Effector memory CD4-positive, alpha-beta T cell (primary cell): ENCODE data around the gene MUC5B.

Experiments used
- DNase-seq, 3 donors: peaks; one replicate each; pipeline ENCODE4 v3.0.0-alpha.2; 2020
- H3K27ac ChIP-seq: 2 replicates; pipeline ENCODE4 v1.7.0; 2013; ENCODE audit warnings: mild to moderate bottlenecking, low read length, moderate library complexity; ENCODE audit not compliant: insufficient read depth, poor library complexity, severe bottlenecking
- H3K27me3 ChIP-seq: replicated peaks from 2 replicates; pipeline ENCODE4 v1.7.0; 2013; ENCODE audit warnings: mild to moderate bottlenecking, low read length; ENCODE audit not compliant: insufficient read depth, control insufficient read depth, poor library complexity, severe bottlenecking
- H3K36me3 ChIP-seq: 2 replicates; pipeline ENCODE4 v1.7.0; 2013; ENCODE audit warnings: mild to moderate bottlenecking, low read length, moderate library complexity; ENCODE audit not compliant: control insufficient read depth, insufficient read depth
- H3K4me1 ChIP-seq: 2 replicates; pipeline ENCODE4 v1.7.0; 2013; ENCODE audit warnings: low read length, mild to moderate bottlenecking; ENCODE audit not compliant: control insufficient read depth, insufficient read depth, poor library complexity, severe bottlenecking
- H3K4me3 ChIP-seq: 2 replicates; pipeline ENCODE4 v1.7.0; 2013; ENCODE audit warnings: low read length, low read depth, mild to moderate bottlenecking; ENCODE audit not compliant: insufficient read depth, poor library complexity, severe bottlenecking
- H3K9me3 ChIP-seq: 2 replicates; pipeline ENCODE4 v1.7.0; 2013; ENCODE audit warnings: mild to moderate bottlenecking, low read length, moderate library complexity; ENCODE audit not compliant: control insufficient read depth

Gene MUC5B

DNA sequence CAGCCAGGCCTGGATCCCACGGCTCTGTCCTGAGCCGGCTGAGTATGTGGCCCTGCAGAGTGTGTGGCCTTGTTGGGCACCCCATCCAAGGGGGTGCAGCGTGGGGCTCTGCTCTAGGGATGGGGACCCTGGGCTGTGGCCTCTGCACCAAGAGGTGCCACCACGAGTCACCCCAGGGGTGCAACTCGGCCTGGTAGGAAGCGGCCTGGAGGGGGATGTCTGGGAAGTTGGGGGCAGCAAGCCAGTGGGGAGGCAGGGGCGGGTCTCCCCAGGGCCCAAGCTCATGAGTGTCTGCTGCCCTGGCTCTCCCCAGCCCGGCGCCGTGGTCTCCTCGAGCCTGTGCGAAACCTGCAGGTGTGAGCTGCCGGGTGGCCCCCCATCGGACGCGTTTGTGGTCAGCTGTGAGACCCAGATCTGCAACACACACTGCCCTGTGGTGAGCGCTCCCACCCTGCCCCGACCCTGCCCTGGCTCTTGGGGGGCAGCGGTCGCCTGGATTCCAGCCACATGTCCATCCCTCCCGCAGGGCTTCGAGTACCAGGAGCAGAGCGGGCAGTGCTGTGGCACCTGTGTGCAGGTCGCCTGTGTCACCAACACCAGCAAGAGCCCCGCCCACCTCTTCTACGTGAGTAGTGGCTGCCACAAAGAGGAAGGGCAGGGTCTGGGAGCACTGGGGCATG, 24.2 kb upstream of the MUC5B start:
- no peaks in the 10 kb centered on the region for H3K36me3 ChIP-seq
- no peak overlapping the region for H3K4me3 ChIP-seq
- H3K27ac ChIP-seq, result no peak overlapping the region
- H3K9me3 ChIP-seq, result no peaks in the 10 kb centered on the region
- DNase-seq, result no peak
- peaks cover 3% of the 10 kb centered on the region for H3K4me1 ChIP-seq
- peaks cover 3% of the 10 kb centered on the region for H3K27me3 ChIP-seq

DNA sequence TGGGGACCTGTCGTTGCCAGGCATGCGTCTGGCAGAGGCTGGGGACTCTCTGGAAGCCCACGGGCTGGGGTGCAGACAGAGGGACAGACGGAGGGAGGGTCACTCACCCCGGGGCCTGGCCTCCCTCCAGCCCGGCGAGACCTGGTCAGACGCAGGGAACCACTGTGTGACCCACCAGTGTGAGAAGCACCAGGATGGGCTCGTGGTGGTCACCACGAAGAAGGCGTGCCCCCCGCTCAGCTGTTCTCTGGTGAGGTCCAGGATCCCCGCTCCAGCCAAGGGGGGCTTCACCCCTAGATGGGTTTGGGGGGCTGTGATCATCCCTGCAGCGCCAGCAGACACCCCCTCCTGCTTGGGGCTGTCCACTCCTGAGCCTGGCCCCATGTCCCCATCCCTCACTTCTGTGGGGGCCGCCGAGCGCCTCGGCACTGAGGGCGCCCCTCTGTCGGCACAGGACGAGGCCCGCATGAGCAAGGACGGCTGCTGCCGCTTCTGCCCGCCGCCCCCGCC, 23.6 kb upstream of the MUC5B start:
- H3K4me3 ChIP-seq, result no peak overlapping the region
- no peaks in the 10 kb centered on the region for H3K36me3 ChIP-seq
- H3K27ac ChIP-seq, result no peak overlapping the region
- H3K4me1 ChIP-seq, result peaks cover 3% of the 10 kb centered on the region
- no peak for DNase-seq
- no peaks in the 10 kb centered on the region for H3K9me3 ChIP-seq
- peaks cover 3% of the 10 kb centered on the region for H3K27me3 ChIP-seq

DNA sequence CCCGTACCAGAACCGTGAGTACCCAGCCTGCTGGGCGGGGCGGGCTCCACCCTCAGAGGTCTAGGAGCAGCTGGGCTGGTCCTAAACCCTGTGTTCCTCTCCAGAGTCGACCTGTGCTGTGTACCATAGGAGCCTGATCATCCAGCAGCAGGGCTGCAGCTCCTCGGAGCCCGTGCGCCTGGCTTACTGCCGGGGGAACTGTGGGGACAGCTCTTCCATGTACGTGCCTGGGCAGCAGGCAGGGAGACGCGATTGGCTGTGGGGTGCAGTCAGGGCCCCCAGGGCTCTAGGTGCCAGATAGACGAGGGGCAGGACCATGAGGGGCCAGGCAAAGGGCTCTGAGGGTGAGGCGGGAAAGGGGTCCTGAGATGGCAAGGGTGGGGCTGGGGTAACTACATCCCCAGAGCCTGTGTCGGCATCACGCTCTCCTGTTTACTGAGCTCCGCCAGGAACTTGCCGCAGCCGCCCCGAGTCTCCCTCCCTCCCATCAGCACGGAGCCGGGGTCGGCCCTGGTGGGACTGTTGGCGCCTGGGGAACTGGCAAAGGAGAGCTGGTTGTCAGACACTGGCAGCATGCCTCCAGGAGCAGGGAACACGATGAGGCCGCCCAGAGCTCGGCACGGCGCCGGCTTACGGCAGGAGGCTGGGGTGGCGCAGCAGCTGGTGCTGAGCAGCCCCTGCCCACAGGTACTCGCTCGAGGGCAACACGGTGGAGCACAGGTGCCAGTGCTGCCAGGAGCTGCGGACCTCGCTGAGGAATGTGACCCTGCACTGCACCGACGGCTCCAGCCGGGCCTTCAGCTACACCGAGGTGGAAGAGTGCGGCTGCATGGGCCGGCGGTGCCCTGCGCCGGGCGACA, 22.9 kb upstream of the MUC5B start:
- Histone ChIP-seq H3K9me3 (no peaks in the 10 kb centered on the region), H3K27me3 (peaks cover 3% of the 10 kb centered on the region), H3K36me3 (no peaks in the 10 kb centered on the region), H3K4me1 (peaks cover 3% of the 10 kb centered on the region), H3K4me3 (no peak overlapping the region), H3K27ac (no peak overlapping the region)
- DNase-seq, result no peak

DNA sequence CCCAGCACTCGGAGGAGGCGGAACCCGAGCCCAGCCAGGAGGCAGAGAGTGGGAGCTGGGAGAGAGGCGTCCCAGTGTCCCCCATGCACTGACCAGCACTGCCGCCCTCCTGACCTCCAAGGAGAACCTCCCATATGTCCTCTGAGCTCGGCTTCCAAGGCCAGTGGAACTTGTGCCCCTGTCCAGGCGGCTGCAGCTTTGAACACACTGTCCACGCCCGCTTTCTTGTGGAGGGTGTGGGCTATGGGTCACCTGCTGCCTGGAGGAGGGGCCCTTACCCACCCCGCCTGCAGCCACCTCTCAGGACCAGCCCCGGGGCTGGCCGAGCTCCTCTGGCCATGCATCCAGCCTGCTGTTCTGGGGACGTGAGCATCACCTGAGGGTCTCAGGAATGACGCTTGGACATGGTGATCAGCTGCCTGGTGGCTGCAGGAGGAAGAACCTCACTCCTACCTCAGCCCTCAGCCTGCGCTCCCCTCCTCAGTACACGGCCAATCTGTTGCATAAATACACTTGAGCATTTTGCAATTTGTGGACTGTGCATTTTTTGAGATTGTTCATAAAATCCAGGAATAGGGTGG, 22.2 kb upstream of the MUC5B start:
- Histone ChIP-seq H3K27ac (no peak overlapping the region), H3K9me3 (no peaks in the 10 kb centered on the region), H3K36me3 (no peaks in the 10 kb centered on the region), H3K27me3 (peaks cover 3% of the 10 kb centered on the region), H3K4me3 (no peak overlapping the region), H3K4me1 (peaks cover 3% of the 10 kb centered on the region)
- no peak for DNase-seq

DNA sequence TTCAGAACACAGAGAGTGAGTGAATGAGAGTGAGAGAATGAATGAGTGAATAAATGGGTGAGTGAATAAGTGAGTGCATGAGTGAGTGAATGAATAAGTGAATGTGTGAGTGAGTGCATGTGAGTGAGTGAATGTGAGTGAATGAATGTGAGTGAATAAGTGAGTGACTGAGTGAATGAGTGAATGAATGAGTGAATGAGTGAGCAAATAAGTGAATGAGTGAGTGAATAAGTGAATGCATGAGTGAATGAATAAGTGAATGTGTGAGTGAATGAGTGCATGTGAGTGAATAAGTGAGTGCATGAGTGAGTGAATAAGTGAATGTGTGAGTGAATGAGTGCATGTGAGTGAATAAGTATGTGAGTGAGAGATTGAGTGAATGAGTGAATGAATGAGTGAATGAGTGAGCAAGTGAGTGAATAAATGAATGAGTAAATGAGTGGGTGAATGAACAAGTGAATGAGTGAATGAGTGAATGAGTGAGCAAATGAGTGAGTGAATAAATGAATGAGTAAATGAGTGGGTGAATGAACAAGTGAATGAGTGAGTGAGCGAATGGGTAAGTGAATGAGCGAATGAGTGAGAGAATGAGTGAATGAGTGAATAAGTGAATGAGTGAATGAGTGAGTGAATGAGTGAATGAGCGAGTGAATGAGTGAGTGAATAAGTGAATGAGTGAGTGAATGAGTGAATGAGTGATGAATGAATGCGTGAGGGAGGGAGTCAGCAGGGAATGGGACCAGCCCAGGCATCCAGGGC, 21.3 kb upstream of the MUC5B start:
- no peak for DNase-seq
- peaks cover 3% of the 10 kb centered on the region for H3K27me3 ChIP-seq
- H3K27ac ChIP-seq, result no peak overlapping the region
- no peaks in the 10 kb centered on the region for H3K36me3 ChIP-seq
- H3K9me3 ChIP-seq, result no peaks in the 10 kb centered on the region
- H3K4me3 ChIP-seq, result no peak overlapping the region
- H3K4me1 ChIP-seq, result peaks cover 3% of the 10 kb centered on the region

DNA sequence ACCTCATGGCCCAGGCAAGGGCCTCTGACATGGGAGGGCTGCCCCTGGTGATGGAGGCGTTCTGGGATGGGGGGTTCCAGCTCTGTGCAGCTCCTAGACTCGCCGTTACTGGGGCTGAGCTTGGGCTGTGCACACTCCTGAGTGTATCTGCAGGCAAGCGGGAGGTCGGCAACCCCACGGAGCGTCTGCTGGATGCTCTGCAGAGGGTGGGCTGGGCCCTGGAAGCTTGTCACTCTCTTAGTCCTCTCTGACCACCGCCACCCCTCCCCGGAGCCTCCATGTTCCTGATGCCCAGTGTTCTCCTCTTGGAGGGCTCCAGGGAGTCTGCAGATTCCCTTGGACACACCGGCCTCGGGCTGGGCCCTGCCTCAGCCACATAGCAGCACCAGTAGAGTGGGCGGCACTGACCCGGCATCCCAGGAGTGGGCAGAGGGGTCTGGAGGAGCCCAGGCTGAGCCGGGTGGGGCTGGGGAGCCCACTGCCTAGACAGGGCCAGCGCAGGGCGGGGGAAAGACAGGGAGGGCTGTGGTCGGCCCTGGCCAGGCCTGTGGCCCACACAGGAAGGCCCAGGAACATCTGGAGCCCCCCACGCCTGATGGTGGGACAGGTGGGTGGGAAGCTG, 20.6 kb upstream of the MUC5B start:
- Histone ChIP-seq H3K36me3 (no peaks in the 10 kb centered on the region), H3K27ac (no peak overlapping the region), H3K9me3 (no peaks in the 10 kb centered on the region), H3K27me3 (peaks cover 3% of the 10 kb centered on the region), H3K4me1 (peaks cover 3% of the 10 kb centered on the region), H3K4me3 (no peak overlapping the region)
- DNase-seq, result no peak

DNA sequence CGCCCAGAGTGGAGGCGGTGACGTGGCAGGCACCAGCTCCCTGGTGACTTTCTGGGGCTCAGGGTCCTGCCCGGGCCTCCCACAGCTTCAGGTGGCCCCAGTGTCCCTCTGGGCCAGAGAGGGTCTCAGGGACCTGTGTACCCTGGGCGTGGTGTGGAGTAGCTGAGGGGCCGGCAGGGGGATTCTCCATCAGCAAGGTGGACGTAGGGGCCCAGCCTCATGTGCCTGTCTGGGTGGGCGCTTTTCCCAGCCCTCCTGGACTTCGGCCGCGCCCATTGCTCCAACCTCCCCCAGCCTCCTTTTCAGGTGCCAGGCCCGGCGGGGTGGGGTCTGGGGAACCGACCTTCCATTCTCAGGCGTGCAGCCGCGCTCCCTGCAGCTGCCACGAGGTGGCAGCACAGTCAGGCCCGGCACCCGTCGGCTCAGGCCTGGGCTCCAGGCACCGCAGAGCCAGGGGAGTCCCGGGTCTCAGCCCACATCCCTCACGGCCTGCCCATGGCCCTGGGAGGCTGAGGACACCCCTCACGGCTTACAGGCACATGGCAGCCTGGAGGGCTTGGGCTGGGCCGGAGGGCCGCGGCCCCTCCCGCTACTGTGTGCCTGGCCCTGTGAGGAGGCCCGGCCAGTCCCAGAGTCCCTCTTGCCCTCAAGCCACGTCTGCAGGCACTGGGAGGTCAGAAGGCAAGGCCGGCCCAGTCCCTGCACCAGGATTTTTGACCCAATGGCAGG, 19.9 kb upstream of the MUC5B start:
- Histone ChIP-seq H3K27me3 (peaks cover 3% of the 10 kb centered on the region), H3K36me3 (no peaks in the 10 kb centered on the region), H3K9me3 (no peaks in the 10 kb centered on the region), H3K4me1 (peaks cover 3% of the 10 kb centered on the region), H3K27ac (no peak overlapping the region), H3K4me3 (no peak overlapping the region)
- peak; percentile 16 to 30 (median 25) for DNase-seq

DNA sequence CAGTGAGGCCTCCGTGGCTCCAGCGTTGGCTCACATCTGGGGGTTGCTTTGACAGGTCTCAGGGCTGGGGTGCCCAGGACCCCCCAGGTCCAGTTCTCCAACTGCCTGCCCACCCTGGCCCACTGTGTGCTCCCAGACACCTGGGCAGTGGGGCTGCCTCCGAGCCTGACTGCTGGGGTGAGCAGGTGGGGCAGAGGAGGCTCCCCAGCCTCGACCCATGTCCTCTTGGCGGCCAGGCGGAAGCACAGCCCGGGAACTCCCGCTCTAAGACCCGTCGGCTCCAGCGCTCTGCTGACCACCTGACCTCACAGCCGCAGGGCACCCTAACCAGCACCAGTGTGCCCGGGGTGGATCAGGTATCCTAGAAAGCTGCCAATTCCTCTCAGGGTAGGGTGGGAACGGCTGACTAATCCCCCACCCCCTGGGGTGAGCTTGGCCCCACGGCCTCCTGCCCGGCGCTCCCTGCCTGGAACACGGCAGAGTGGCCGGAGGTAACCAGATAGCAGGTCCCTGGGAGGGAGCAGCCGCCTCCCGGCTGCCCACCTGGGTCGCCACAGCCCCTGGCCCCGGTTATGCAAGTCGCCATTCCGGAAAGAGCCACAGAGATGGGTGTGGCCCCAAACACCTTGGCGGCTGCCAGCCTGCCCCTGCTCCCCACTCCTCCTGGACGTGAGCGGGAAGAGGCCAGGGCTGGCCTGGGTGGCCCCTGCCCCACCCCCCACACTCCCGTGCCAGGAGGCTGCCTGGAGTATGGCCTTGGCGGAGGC, 19.2 kb upstream of the MUC5B start:
- Histone ChIP-seq H3K36me3 (no peaks in the 10 kb centered on the region), H3K27me3 (peaks cover 3% of the 10 kb centered on the region), H3K9me3 (no peaks in the 10 kb centered on the region), H3K27ac (no peak overlapping the region), H3K4me1 (peaks cover 3% of the 10 kb centered on the region), H3K4me3 (no peak overlapping the region)
- DNase-seq, result no peak
